CD4-positive, CD25-positive, alpha-beta regulatory T cell (primary cell): ENCODE results near the gene SGK2. TPM values are rescaled to one million over a fixed set of nuclear protein-coding genes. Genes with fewer than 3 reads are reported as not detected.
"Not testable (repeated sequence)": the region's sequence is repeated elsewhere in the genome, so short reads cannot be mapped to it uniquely, and the experiment has no call there.

ENCODE experiments used
- ATAC-seq, 2 donors: fragments of 150-1000 bp; cut with Tn5 transposase; one replicate each; pipeline ENCODE4 v1.10.0; 2021; ENCODE audit warnings: low read depth in 2 of 2, moderate number of reproducible peaks in 2 of 2, moderate library complexity in 1 of 2
- DNase-seq, 3 donors: peaks; one replicate each; pipeline versions ENCODE4 v3.0.0 to v3.0.0-alpha.2; 2012 to 2022; ENCODE audit warnings: mixed read lengths in 1 of 3
- H3K27ac ChIP-seq: one replicate; pipeline ENCODE4 v1.7.0; 2013; ENCODE audit warnings: mild to moderate bottlenecking, low read length; ENCODE audit not compliant: insufficient read depth, poor library complexity, severe bottlenecking
- H3K27me3 ChIP-seq: one replicate; pipeline ENCODE4 v1.7.0; 2013; ENCODE audit warnings: low read length; ENCODE audit not compliant: control insufficient read depth, insufficient read depth
- H3K36me3 ChIP-seq: one replicate; pipeline ENCODE4 v1.7.0; 2013; ENCODE audit warnings: mild to moderate bottlenecking, low read length, moderate library complexity; ENCODE audit not compliant: control insufficient read depth, insufficient read depth
- H3K4me1 ChIP-seq: 2 replicates; pipeline ENCODE4 v1.7.0; 2013; ENCODE audit warnings: mild to moderate bottlenecking, low read length; ENCODE audit not compliant: insufficient read depth, control insufficient read depth, poor library complexity, severe bottlenecking
- H3K4me3 ChIP-seq: one replicate; pipeline ENCODE4 v1.7.0; 2013; ENCODE audit warnings: low read depth, mild to moderate bottlenecking, low read length, moderate library complexity
- H3K9me3 ChIP-seq, 2 experiments: 1 replicate in 1 of 2; 2 replicates in 1 of 2; pipeline ENCODE4 v1.7.0; 2013; ENCODE audit warnings: low read length in 2 of 2, mild to moderate bottlenecking in 1 of 2, moderate library complexity in 1 of 2; ENCODE audit not compliant: control insufficient read depth in 2 of 2
- H3K27ac Mint-ChIP-seq, 3 donors: one replicate each; pipeline ENCODE4 v1.8.0; 2020 to 2022; ENCODE audit warnings: mild to moderate bottlenecking in 3 of 3, mixed read lengths in 3 of 3, moderate library complexity in 2 of 3
- H3K27me3 Mint-ChIP-seq: one replicate; pipeline ENCODE4 v1.8.0; 2022; ENCODE audit warnings: mild to moderate bottlenecking, mixed read lengths
- H3K36me3 Mint-ChIP-seq: one replicate; pipeline ENCODE4 v1.8.0; 2020; ENCODE audit warnings: mixed read lengths
- H3K4me1 Mint-ChIP-seq, 4 donors: one replicate each; pipeline ENCODE4 v1.8.0; 2020 to 2022; ENCODE audit warnings: mixed read lengths in 4 of 4, mild to moderate bottlenecking in 1 of 4
- H3K4me3 Mint-ChIP-seq, 4 donors: one replicate each; pipeline ENCODE4 v1.8.0; 2020 to 2022; ENCODE audit warnings: mild to moderate bottlenecking in 4 of 4, mixed read lengths in 4 of 4, moderate library complexity in 3 of 4
- H3K9me3 Mint-ChIP-seq, 7 donors: one replicate each; pipeline ENCODE4 v1.8.0; 2020 to 2022; ENCODE audit warnings: mixed read lengths in 7 of 7, mild to moderate bottlenecking in 3 of 7, moderate library complexity in 2 of 7
- polyA plus RNA-seq, 4 donors: library from polyadenylated mRNA; unstranded; fragments of 300-500 nt; fragmentation: Illumina TruSeq; gene quantifications; one replicate each; pipeline ENCODE4 v1.2.3, GENCODE V29; 2021
- total RNA-seq: library from RNA; stranded (reverse); gene quantifications from one replicate; pipeline ENCODE4 v1.2.3, GENCODE V29; 2022

SGK2 gene
- total and polyA plus RNA-seq, 5 donors from 2014 or later: 1.7 TPM; not detected in 4

DNA sequence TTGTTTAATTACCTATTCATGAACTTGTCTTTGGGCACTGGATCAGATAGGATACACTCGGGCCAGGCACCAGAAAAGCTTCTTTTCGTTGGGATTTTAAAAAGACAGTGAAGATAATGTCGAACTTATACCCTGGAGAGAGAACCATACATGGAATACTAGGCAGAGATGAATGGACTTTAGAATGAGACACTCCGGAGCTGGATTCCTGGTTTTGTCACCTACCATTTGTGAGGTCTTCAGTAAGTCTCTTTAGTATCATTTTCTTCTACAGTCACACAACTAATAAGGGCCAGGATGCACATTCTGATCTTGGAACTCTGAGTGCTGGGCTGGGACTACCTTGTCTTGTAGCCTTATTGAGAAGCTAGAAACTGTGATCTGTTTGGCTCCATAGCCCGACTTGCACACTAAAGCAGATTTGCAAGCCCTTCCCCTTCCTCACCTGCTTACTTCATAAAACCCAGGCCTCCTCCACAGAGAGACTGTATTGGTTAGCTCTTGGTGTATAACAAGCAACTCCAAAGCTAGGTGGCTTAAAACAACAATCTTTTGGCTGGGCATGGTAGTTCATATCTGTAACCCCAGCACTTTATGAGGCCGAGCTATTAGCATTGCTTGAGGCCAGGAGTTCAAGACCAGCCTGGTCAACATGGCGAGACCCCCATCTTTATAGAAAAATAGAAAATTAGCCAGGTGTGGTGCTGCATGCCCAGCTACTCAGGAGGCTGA is 24.5 kb downstream of the SGK2 start:
- ATAC-seq (no peak), DNase-seq (no peak)
- H3K4me3 ChIP-seq: no peak overlapping the region
- peaks cover 18% of the 10 kb centered on the region for H3K27me3 Mint-ChIP-seq
- no peaks in the 10 kb centered on the region for H3K9me3 ChIP-seq
- H3K36me3 Mint-ChIP-seq: no peaks in the 10 kb centered on the region
- no peak overlapping the region for H3K27ac Mint-ChIP-seq
- no peaks in the 10 kb centered on the region for H3K27me3 ChIP-seq
- H3K4me1 ChIP-seq: no peaks in the 10 kb centered on the region
- no peak overlapping the region for H3K27ac ChIP-seq
- no peak overlapping the region for H3K4me3 Mint-ChIP-seq
- no peaks in the 10 kb centered on the region for H3K36me3 ChIP-seq
- peaks cover 0 to 2% (median 0%) of the 10 kb centered on the region in 7 donors for H3K9me3 Mint-ChIP-seq
- no peaks in the 10 kb centered on the region for H3K4me1 Mint-ChIP-seq

DNA sequence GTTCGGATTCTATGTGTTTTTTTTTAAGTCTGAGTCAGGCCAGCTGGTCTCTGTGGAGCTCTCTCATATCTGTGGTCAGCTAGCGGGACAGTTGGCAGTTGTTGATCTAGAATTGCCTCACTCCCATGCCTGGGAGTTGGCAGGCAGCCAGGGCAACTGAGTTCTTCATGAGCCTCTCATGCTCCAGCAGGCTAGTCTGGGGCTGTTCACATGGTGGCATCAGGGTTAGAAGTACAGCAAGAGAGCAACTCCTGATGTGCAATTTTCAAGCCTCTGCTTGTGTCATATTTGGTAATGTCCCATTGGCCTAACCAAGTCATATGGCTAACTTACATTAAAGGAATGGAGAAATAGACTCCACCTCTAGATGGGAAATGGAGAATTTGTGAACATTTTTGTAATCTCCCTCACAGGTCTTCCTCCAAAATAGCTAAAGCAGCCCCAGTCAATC is 25.2 kb downstream of the SGK2 start:
- Histone ChIP-seq H3K4me3 (no peak overlapping the region), H3K9me3 (no peaks in the 10 kb centered on the region), H3K27ac (no peak overlapping the region), H3K4me1 (no peaks in the 10 kb centered on the region), H3K36me3 (no peaks in the 10 kb centered on the region), H3K27me3 (no peaks in the 10 kb centered on the region)
- Mint-ChIP-seq H3K4me3 (no peak overlapping the region), H3K27me3 (peaks cover 18% of the 10 kb centered on the region), H3K9me3 (peaks cover 0 to 2% (median 0%) of the 10 kb centered on the region in 7 donors), H3K27ac (no peak overlapping the region), H3K36me3 (no peaks in the 10 kb centered on the region), H3K4me1 (no peaks in the 10 kb centered on the region)
- DNase-seq (no peak), ATAC-seq (no peak)

DNA sequence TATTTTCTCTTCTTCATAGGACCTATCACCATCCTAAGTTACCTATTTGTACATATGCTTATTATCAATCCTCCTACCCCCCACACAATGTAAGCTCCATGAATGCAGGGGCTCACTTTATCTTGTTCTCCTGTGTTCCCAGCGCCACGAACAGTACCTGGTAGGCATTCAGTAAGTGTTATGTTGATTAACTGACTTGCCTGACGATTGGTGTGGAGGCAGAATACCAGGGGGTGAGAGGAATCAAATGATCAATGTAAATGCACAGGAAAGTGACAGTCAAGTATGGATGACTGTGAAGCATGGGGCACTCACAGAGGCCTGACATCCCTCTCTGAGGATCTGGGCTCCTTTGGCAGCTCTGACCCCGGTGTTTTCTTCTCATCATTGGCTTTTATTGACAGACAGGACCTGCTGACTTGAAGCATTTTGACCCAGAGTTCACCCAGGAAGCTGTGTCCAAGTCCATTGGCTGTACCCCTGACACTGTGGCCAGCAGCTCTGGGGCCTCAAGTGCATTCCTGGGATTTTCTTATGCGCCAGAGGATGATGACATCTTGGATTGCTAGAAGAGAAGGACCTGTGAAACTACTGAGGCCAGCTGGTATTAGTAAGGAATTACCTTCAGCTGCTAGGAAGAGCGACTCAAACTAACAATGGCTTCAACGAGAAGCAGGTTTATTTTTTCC is 25.8 kb downstream of the SGK2 start:
- no peaks in the 10 kb centered on the region for H3K27me3 ChIP-seq
- no peaks in the 10 kb centered on the region for H3K9me3 ChIP-seq
- no peaks in the 10 kb centered on the region for H3K36me3 Mint-ChIP-seq
- H3K9me3 Mint-ChIP-seq: peaks cover 0 to 2% (median 0%) of the 10 kb centered on the region in 7 donors
- H3K4me1 ChIP-seq: no peaks in the 10 kb centered on the region
- no peak overlapping the region for H3K27ac Mint-ChIP-seq
- no peak overlapping the region for H3K4me3 ChIP-seq
- no peak for ATAC-seq
- peaks cover 18% of the 10 kb centered on the region for H3K27me3 Mint-ChIP-seq
- no peak for DNase-seq
- H3K27ac ChIP-seq: no peak overlapping the region
- no peaks in the 10 kb centered on the region for H3K36me3 ChIP-seq
- peaks cover 0 to under 1% (median under 1%) of the 10 kb centered on the region in 4 donors for H3K4me1 Mint-ChIP-seq
- H3K4me3 Mint-ChIP-seq: no peak overlapping the region

DNA sequence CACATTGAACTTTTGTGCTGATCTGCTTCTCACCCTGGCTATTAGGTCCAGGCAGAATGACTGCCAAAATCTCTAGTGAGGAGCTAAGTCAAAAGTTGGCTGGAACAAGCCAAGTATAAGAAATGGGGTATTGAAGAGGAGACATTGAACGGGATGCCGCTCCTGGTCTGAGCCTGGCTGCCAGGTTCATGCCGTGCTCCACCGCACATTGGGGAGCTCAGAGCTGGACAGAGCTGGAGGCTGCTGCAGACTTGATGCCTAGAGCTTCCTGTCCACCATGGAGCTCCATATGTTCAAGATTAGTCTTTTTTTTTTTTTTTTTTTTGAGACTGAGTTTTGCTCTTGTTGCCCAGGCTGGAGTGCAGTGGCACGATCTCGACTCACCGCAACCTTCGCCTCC is 27.8 kb downstream of the SGK2 start:
- peak overlapping the region in 1 of 4 donors; percentile 55 for H3K4me3 Mint-ChIP-seq

DNA sequence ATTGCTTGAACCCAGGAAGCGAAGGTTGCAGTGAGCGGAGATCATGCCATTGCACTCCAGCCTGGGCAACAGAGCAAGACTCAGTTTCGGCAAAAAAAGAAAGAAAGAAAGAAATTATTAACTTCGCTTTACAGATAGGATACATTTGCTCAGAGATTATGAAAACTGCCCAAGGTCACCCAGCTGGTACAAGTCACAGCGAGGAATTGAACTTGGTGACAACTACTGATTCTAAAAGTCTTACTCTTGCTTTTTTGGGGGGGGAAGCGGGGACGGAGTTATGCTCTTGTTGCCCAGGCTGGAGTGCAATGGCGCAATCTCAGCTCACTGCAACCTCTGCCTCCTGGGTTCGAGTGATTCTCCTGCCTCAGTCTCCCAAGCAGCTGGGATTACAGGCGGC is 29.7 kb downstream of the SGK2 start:
- Mint-ChIP-seq H3K4me3 (peak overlapping the region in 1 of 4 donors; percentile 36), H3K4me1 (peaks cover 12 to 23% (median 17%) of the 10 kb centered on the region in 4 donors), H3K27me3 (peaks cover 15% of the 10 kb centered on the region)
- not testable (repeated sequence) for DNase-seq, H3K9me3 ChIP-seq, H3K27me3 ChIP-seq, H3K36me3 Mint-ChIP-seq, ATAC-seq, H3K27ac Mint-ChIP-seq, H3K4me3 ChIP-seq, H3K9me3 Mint-ChIP-seq, H3K36me3 ChIP-seq, H3K27ac ChIP-seq
- peaks cover 16% of the 10 kb centered on the region for H3K4me1 ChIP-seq

More for the DNA sequence above, 27.8 kb downstream of the SGK2 start:
- H3K27me3 ChIP-seq: no peaks in the 10 kb centered on the region
- ATAC-seq (no peak), DNase-seq (no peak)
- H3K4me1 Mint-ChIP-seq: peaks cover 12 to 21% (median 16%) of the 10 kb centered on the region in 4 donors
- H3K4me1 ChIP-seq: peaks cover 15% of the 10 kb centered on the region
- H3K36me3 Mint-ChIP-seq: no peaks in the 10 kb centered on the region
- H3K36me3 ChIP-seq: no peaks in the 10 kb centered on the region
- no peak overlapping the region for H3K27ac Mint-ChIP-seq
- peaks cover 0 to 2% (median 0%) of the 10 kb centered on the region in 7 donors for H3K9me3 Mint-ChIP-seq
- no peak overlapping the region for H3K27ac ChIP-seq
- no peaks in the 10 kb centered on the region for H3K9me3 ChIP-seq
- H3K27me3 Mint-ChIP-seq: peaks cover 18% of the 10 kb centered on the region
- no peak overlapping the region for H3K4me3 ChIP-seq

DNA sequence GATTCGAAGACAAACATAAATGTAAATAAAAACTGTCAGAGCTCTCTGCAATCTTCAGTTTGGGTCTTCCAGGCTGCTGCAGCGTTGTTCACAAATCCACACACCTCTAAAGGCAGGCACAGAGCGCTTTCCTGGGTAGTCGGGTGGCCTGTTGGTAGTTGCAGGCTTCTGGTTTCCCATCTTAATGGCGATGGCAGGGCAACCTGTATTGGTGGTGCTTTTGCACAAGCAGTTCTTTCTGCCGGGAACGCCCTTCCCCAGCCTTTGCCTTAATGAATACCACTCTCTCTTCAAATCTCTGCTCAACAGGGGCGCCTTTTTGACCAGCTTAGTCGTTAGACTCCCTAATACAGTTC is 31.2 kb downstream of the SGK2 start:
- ATAC-seq (no peak), DNase-seq (no peak)
- no peaks in the 10 kb centered on the region for H3K9me3 Mint-ChIP-seq
- peak overlapping the region; percentile 52 to 98 (median 98) for H3K27ac Mint-ChIP-seq
- H3K27me3 Mint-ChIP-seq: peaks cover 6% of the 10 kb centered on the region
- peak overlapping the region; percentile 88 for H3K4me3 ChIP-seq
- peaks cover 16% of the 10 kb centered on the region for H3K4me1 ChIP-seq
- H3K36me3 Mint-ChIP-seq: peaks cover 9% of the 10 kb centered on the region
- H3K36me3 ChIP-seq: peaks cover 5% of the 10 kb centered on the region
- no peaks in the 10 kb centered on the region for H3K9me3 ChIP-seq
- H3K27me3 ChIP-seq: no peaks in the 10 kb centered on the region
- H3K27ac ChIP-seq: peak overlapping the region; percentile 81
- H3K4me3 Mint-ChIP-seq: peak overlapping the region; percentile 89 to 96 (median 93)
- peaks cover 12 to 27% (median 17%) of the 10 kb centered on the region in 4 donors for H3K4me1 Mint-ChIP-seq

DNA sequence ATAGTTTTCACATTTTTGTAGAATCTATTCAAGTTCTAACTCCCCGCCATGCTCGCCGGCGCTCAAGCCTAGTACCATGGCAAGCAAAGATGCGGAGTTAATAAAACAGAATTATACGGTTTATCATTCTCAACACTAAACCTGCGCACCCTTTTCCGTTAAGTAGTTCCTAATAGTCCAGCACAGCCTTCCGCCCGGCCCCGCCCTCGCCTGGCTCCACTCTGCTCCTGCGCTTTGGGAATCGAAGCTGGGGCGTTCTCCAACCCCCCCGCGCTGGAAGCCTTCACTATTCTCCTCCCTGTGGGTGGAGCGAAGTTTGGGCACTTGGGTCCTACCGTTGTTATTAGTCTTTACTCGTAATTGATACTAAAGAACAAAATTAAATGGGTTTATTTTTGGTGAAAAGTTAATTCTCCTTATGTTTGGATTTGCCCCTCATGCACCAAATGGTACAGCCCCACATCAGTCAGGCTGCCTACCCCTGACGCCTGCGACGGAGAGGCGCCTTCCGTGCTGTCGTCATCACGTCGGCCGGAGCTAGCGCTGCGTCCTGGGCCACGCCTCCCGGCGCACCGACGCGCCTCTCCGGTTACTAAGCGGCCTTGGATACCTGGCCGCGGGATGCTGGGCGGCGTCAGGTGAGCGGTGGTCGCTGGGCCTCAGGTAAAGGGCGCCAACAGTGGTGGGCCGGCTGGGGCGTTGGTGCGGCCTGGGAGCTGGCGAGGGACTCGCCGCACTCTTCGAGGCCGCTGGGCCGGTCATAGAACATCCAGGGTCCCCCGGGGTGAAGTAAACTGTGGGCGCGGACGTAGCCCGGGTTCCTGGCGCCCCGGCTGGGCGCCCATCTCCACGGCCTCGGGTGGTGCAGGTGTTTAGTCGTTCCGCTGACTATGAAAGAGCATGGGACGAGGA is 31.8 kb downstream of the SGK2 start, which contains the start of gene IFT52:
Gene IFT52, plus strand, starts transcription at position 546 of the 912 bp plus-strand sequence. CDS start 3,762 bp downstream, outside the sequence.
- peak; percentile 98 for ATAC-seq
- H3K4me1 Mint-ChIP-seq: peaks cover 12 to 27% (median 17%) of the 10 kb centered on the region in 4 donors
- H3K36me3 Mint-ChIP-seq: peaks cover 9% of the 10 kb centered on the region
- H3K9me3 ChIP-seq: no peaks in the 10 kb centered on the region
- H3K27ac Mint-ChIP-seq: peak within 1 kb of the TSS; percentile 83 to 98 (median 98)
- peaks cover 16% of the 10 kb centered on the region for H3K4me1 ChIP-seq
- peak; percentile 84 to 95 (median 90) for DNase-seq
- peaks cover 5% of the 10 kb centered on the region for H3K36me3 ChIP-seq
- no peaks in the 10 kb centered on the region for H3K9me3 Mint-ChIP-seq
- peaks cover 6% of the 10 kb centered on the region for H3K27me3 Mint-ChIP-seq
- peak within 1 kb of the TSS; percentile 81 for H3K27ac ChIP-seq
- peak within 1 kb of the TSS; percentile 88 for H3K4me3 ChIP-seq
- H3K27me3 ChIP-seq: no peaks in the 10 kb centered on the region
- H3K4me3 Mint-ChIP-seq: peak within 1 kb of the TSS; percentile 89 to 96 (median 93)
